DOHH2 (cell line): ENCODE results near the gene INPP4B.

Experiments
- EZH2phosphoT487 ChIP-seq: fragments of 200-600 bp; sonication (generic); IDR thresholded peaks from 2 replicates; pipeline ENCODE4 v1.6.1; 2017; ENCODE audit warnings: borderline replicate concordance, mild to moderate bottlenecking, antibody characterized with exemption, low read length, moderate library complexity, mixed read lengths
- TF ChIP-seq, protein P1 (sequence below): fragments of 200-600 bp; sonication (generic); IDR thresholded peaks from one replicate; pipeline ENCODE4 v1.5.1; 2014; ENCODE audit warnings: antibody characterized with exemption, mild to moderate bottlenecking, low read depth, low read length; ENCODE audit not compliant: poor library complexity, severe bottlenecking

- TF ChIP-seq, protein P1, sequence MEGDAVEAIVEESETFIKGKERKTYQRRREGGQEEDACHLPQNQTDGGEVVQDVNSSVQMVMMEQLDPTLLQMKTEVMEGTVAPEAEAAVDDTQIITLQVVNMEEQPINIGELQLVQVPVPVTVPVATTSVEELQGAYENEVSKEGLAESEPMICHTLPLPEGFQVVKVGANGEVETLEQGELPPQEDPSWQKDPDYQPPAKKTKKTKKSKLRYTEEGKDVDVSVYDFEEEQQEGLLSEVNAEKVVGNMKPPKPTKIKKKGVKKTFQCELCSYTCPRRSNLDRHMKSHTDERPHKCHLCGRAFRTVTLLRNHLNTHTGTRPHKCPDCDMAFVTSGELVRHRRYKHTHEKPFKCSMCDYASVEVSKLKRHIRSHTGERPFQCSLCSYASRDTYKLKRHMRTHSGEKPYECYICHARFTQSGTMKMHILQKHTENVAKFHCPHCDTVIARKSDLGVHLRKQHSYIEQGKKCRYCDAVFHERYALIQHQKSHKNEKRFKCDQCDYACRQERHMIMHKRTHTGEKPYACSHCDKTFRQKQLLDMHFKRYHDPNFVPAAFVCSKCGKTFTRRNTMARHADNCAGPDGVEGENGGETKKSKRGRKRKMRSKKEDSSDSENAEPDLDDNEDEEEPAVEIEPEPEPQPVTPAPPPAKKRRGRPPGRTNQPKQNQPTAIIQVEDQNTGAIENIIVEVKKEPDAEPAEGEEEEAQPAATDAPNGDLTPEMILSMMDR, result no peak
- no peak for TF ChIP-seq EZH2phosphoT487
These were observed 305.7 kb downstream of the INPP4B start for GRCh38 chr4:142540483-142540804.
